Measurements from ENCODE around the gene LIPN. TPM values are rescaled to one million over a fixed set of nuclear protein-coding genes. Genes with fewer than 3 reads are reported as not detected.

LIPN gene
- total and polyA plus RNA-seq, 2 donors (not counting 3 experiments of a cell fraction or from before 2014, with no cell fraction given): not detected

DNA sequence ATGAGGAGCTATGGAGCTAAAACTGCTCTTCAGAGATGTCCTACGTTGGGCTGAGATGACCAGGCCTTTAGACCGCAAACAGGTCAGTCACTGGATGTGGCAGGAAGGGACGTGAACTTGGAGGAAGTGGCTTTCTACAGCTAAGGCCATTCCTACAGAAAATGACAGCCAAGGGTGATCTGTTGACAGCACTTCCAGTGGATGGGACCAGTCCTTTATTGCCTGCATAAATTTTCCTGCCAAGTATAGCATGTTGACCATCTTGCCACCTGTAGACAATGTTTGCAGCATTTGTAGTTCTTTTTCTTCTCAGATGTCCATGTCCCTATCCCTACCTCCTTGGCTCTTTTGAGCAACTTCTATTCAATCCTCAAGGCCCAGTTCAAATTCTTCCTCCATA lies 46.1 kb downstream of the LIPN start:
- BruUV-seq (replicated peaks): no TSS peak
- CTCF ChIA-PET: interaction anchor here (1.2 kb wide), 1 partner anchor 223 kb away, joined by 4 read pairs; the partner anchor contains the start of gene RNLS

More for the DNA sequence above, 46.1 kb downstream of the LIPN start:
- Histone ChIP-seq H3K79me2 (ENCODE audit: control insufficient read depth, insufficient read depth, low read length) (no peaks in the 10 kb centered on the region), H3K9ac (replicated peaks; ENCODE audit: extremely low read depth, insufficient read depth, low read length) (no peak overlapping the region), H4K20me1 (replicated peaks; ENCODE audit: control insufficient read depth, extremely low read depth, insufficient read depth, low read length) (no peaks in the 10 kb centered on the region), H3K9me3 (replicated peaks; ENCODE audit: control insufficient read depth, insufficient read depth, low read length) (no peaks in the 10 kb centered on the region), H3K9me1 (replicated peaks; ENCODE audit: control insufficient read depth, extremely low read depth, insufficient read depth, low read length) (no peaks in the 10 kb centered on the region), H3K4me3 (replicated peaks in 1 of 3; ENCODE audit: insufficient read depth in 1 of 3, low read depth in 1 of 3, low read length in 3 of 3) (no peak overlapping the region), H3K4me1 (ENCODE audit: control insufficient read depth, extremely low read depth, insufficient read depth, low read length) (peaks cover 3% of the 10 kb centered on the region), H3K27ac (ENCODE audit: insufficient read depth, low read depth, low read length) (no peak overlapping the region), H3K4me2 (ENCODE audit: insufficient read depth, low read length) (no peak overlapping the region), H3K27me3 (ENCODE audit: control insufficient read depth in 2 of 2, insufficient read depth in 2 of 2, low read length in 2 of 2) (no peaks in the 10 kb centered on the region), H2AFZ (ENCODE audit: low read depth, low read length) (no peak overlapping the region), H3K36me3 (ENCODE audit: control insufficient read depth in 2 of 2, extremely low read depth in 1 of 2, insufficient read depth in 2 of 2, low read length in 2 of 2) (no peaks in the 10 kb centered on the region)
- dilution Hi-C loops (cut with MboI; ENCODE audit: extremely low pct_ligation_motif_present, low sequenced_read_pairs) (no loop called here), intact Hi-C loops (cut with micrococcal nuclease) (no loop called here)
- TF ChIP-seq CTCF (IDR thresholded peaks at IDR 0.05; ENCODE audit: extremely low read depth in 1 of 2, insufficient read depth in 1 of 2, low read depth in 1 of 2, low read length in 2 of 2): no peak
- no peak for TF ChIP-seq POLR2A (IDR thresholded peaks at IDR 0.05; ENCODE audit: low read depth, low read length)
- TF ChIP-seq MAX (IDR thresholded peaks at IDR 0.05; ENCODE audit: insufficient read depth, insufficient read length): no peak
- TF ChIP-seq POLR2AphosphoS5 (IDR thresholded peaks at IDR 0.05; ENCODE audit: insufficient read depth, low read depth, low read length): no peak
- FAIRE-seq: no peak
- DNase-seq (ENCODE audit: low read depth, low spot score): no peak
- POLR2A ChIA-PET: no interaction called here

All from endothelial cell of umbilical vein (primary cell).